DMS 273 treated with DMSO at 0.1 percent for 48 hours (cell line): ENCODE measurements around the gene DHRS4.
A peak's percentile ranks its signal among the peaks of the same experiment; 100 is the strongest.

ENCODE experiments used
- DNase-seq: peaks from one replicate; lab custom pipeline; 2025; lab: John Stamatoyannopoulos, UW

DHRS4 gene

DNA sequence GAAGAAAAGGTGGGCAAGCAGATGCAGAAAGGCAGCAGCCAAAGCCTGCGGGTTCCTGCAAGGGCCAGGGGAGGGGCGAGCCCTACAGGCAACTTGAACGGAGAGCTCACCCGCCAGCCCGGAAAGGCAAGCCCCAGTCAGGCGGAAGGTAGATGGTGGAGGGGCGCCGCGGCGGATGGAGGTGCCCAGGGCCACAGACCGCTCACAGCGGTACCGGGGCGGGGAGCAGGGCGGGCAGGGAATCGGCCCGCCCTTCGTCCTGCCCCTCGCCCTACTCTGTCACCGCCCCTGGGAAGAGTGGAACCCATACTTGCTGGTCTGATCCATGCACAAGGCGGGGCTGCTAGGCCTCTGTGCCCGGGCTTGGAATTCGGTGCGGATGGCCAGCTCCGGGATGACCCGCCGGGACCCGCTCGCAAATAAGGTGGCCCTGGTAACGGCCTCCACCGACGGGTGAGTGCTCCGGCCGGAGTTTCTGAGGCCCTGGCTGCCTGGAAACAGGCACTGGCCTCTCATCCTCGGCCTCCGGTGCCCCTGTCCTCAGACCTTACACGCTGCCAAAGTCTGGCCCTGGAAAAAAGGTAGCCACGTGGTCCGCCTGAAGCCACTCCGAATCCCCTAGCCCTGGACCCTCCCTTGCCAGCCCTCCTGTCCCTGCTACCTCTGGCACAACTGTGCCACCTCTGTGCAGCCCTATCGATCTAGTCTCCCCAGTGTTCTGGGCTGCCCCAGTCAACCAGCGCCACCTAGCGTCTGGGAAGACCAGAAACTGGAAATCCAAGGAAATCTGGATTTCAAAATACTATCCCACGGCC is at the start of gene DHRS4:
TSS of gene DHRS4 (plus strand) at position 307 of the 815 bp plus-strand sequence. CDS start at position 326, 19 bp downstream.
- peak; percentile 82 for DNase-seq

DNA sequence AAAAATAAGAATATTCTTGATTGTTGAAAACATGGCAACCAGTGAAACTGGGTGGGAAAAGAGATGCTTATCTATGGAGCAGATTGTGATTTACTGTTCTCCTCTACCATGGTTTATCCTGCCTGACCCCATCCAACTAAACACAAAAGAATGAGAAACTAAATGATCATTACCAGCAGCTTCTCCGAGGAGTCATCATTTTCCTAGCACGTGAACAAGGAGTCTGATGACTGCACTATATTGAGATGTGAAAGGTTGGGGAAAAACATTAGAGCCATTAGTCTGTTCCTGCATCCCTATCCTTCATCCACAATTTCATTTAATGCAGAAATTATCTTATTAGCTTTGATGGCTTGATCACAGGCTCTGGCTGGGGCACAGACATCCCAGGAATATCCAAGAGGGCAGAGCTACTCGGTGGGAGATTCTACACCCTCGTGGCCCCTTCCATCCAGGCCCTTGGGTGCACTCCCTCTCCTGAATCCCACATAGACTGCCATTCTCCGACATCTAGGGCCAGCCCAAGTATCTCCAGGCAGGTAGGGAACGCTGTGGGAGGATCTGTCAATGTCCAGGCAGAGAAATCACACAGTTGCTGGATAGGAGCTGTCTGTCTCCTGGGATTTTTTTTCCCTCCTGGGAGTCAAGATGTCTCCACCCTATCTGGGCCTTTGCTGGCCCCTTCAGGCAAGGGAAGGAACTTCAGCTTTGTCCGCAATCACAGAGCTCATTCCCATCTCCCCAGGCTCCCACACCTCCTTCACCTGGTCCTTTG is 43.3 kb upstream of the DHRS4 start:
- no peak for DNase-seq

DNA sequence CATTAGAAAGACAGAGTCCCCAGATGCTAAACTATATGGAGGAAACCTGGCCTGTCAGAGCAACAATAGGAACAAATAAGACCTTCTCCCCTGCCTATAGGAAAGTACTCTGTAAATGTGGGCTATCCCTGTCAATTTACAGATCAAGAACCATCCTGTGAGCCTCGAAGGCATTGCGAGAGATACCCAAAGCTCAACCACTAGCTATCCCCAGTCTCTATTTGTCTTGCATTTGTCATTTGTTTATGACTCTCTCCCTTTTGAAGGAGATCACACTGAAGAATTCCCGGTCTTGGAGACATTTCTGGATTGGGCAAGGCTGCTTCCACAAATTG is 42.7 kb upstream of the DHRS4 start:
- DNase-seq, result no peak

DNA sequence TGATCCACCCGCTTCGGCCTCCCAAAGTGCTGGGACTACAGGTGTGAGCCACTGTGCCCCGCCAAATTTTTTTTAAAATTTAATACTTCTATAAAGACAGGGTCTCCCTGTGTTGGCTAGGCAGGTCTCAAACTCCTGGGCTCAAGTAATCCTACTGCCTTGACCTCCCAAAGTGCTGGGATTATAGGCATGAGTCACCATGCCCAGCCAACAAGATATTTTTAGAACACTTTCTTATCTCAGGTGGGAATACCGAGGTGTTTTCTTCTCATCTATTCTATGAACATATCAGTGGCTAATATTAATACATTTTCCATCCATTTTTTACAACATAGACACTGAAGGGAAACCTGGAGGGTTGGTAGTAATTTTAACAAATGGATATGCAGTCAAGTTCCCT is 38.0 kb upstream of the DHRS4 start:
- no peak for DNase-seq

DNA sequence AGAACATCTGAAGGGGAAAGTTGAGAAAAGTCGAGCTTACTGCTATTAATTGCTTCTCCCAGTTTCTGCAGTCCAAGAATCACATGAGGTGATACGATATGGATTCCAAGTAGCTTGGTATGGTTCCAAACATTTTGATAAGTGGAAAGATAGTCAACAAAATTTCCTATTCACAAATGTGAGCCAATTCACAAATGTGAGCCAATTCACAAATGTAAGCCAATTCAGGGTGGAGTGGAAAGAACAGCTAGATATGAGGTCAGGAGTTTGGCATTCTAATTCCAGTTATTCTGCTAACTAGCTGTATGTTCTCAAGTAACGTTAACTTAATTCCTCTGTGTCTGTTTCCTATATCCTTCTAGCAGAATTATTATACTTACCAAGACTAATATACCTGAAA is 37.6 kb upstream of the DHRS4 start:
- no peak for DNase-seq

DNA sequence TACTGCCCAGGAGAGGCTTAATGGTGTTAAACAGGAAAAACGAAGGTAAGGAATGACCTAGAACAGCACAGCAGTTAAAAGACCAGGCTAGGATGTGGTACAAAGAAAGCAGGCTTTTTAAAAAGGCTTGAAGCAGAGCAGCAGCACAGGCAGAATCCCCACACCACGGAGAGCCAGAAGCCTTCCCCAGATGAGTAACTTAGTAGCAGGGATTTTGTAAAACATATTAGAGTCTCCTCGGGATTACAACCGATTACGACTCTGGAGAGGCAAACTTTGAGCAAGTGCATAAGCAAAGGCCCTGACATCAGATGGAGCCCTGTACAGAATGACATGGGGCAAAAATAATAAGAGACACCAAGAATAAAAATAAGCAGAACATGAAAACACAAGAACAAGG is 37.1 kb upstream of the DHRS4 start:
- DNase-seq, result no peak

DNA sequence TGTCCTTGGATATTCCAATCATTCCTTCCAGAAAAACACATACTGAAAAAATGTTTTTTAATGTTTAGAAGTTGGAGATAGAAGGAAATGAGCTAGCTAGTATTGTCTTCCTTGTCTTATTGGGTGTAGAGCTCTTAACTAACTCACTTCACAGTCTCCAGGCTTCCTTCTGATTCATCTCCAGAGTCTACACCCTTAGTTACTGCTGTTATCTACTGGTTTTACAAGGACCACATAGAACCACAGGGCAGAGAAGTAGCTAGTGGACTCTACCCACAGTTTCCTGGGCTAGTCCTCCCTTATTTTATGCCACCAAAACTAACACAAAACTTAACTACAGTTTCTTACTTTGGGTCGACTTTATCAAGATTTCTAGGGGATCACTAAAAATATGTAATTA is 31.0 kb upstream of the DHRS4 start:
- DNase-seq, result no peak

DNA sequence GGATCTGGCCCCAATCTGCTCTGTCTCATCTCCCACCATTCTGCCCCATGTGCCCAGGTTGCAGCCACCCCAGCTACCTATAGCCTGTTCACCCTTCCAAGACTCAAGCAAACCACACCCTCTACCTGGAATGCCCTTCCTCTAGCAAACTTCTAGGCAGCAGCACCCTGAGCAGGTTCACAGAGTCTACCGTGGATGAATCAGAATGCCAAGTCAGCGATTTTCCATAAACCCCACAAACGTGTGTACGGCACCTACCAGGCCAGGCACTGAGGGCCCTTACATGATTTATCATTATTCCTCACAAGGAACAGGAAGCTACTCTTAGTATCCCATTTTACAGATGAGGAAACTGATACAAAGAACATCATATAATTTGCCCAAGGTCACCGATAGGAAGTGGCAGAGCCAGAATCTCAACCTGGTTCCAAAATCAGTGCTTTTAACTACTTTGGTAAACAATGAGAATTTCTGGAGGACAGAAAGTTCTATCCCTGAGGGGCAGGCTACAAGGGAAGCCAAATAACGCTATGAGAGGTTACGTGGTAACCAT is 28.0 kb upstream of the DHRS4 start:
- no peak for DNase-seq

DNA sequence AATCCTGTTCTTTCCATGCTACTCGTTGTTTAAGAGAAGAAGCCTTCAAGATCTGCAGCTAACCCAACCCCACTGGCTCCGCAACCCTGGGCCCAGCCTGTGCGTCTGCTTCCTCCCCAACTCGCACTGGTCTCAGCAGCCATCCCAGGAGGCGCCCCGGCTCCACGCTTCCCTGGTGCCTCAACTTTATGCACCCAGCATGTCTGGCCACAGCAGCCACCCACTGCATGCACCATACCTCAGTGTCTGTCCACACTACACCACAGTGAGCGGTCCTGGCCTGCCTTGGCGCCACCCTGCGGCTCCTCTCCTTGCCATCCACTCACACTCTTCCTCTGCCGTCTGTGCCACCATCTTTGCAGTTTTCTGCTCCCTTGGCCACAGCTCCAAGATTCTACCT is 27.0 kb upstream of the DHRS4 start:
- no peak for DNase-seq

DNA sequence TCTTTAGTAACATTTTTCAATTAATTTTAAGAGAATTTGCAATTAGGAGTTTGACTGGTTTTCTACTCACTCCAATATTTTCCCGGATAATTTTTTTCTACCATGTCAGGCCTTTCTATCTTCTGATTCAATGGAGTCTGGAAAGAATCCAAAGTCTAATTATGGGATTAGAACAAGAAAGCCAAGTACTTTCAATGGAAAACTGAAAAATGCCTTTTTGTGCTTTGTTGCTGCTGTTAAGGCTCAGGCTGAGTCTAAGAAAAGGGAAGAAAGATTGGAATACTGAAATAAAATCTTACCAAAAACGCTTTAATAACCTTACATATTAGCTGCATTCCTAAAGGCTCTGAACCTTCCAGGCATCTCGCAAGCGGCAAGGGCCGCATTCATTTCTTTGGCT is 24.4 kb upstream of the DHRS4 start:
- DNase-seq, result no peak

DNA sequence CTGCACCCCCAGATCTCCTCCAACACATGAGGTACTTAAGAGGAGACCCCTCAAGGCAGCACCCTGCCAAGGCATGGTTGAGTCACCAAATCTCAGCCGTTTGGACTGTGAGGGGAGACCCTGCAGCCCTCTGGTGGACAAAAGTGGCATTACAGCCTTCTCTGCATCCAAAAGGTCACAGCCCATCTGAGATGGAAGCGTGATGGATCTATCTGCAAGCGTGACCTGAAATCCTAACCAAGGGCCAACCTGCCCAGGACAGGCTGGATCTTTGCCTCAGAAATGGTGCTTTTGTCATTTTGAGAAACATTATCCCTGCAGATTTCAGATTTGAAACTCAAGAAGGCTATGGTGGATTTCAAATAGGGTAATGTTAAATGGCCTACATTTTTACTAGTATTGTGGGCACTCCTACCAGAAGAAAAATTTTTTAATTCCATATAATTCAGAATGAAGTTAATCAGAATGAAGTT is 23.7 kb upstream of the DHRS4 start:
- DNase-seq, result no peak

DNA sequence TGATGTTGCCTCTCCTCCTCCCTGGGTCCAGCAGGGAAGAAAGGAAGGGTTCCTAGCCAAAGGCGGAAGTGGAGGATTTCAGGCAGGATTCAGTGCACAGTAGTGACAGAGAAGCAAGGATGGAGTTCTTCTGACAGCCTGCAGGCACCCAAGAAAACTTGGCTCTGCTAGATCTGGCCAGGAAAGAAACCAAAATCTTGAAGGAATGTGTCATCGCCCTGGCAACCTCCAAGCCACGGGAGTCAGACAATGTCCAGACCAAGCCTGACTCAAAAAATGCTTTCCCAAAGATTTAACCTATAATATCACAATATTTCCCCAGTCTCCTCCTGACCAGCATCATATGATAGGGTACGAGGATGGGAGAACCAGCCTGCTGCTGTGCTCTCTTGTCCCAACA is 22.8 kb upstream of the DHRS4 start:
- DNase-seq, result no peak

DNA sequence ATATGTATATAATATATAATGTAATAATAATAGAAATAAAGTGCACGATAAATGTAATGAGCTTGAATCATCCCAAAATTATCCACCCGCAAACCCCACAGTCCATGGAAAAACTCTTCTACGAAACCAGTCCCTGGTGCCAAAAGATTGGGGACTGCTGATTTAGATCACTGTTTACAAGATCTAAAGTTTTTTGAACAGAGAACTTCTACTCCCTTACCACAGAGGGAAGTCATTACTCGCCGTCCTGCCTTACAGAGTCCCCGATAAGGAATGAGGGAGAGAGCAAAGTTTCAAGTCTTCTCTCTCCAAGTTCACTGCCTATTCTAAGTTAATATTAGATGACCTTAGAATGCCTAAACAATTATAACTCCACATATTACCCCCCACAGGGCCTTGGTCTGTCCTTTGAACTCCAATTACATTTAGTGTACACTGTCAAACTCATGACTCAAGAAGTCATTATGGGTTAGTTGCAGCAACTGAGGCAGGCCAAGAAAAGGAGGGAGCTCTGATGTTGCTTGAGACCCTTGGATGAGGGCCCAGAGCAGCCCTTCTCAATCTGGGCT is 21.8 kb upstream of the DHRS4 start:
- DNase-seq, result no peak

DNA sequence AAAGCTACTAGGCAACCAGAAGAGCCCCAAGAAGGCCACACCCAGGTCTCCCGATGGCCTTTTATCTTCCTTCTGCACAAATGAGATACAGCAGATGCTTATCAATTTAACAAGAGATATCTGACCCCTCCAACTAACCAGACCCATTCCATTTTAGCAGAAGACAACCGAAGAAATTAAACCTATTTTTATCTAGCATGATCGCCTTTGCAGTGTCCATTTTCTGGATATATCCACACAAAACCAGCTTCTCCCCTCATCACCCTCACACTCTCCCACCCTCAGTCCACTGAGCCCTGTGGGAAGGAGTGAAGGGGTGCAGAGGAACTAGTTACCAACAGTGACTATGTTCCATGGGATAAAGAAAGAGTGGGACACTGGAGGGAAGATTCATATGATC is 20.9 kb upstream of the DHRS4 start:
- DNase-seq, result no peak

DNA sequence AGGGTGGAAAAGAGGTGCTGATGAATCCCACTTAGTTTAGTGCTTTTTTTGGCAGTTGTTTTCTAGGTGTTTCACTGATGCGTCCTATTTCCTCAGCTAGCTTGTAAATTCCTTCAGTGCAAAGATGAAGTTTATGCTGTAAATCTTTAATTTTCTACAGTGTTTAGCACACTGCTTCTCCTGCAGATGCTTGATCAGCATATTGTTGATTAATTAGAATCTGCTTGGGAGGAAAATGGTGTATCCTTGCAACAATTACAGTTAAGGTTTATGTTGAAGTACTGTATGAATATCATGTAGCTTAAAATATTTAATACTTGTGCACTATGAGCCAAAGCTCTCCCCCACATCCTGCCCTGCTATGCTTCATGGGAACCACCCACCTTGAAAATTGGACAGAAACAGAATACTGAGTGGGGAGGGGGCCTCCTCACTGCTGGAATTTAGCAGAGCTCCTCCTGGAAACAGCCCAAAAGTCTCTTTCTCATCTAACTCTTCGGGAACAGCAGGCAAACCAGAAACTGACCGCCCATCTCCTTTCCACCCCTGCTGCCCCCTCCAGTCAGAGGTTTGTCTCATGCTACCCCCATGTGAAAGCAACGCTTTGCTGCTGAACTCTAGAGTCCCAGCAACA is 20.3 kb upstream of the DHRS4 start:
- no peak for DNase-seq

DNA sequence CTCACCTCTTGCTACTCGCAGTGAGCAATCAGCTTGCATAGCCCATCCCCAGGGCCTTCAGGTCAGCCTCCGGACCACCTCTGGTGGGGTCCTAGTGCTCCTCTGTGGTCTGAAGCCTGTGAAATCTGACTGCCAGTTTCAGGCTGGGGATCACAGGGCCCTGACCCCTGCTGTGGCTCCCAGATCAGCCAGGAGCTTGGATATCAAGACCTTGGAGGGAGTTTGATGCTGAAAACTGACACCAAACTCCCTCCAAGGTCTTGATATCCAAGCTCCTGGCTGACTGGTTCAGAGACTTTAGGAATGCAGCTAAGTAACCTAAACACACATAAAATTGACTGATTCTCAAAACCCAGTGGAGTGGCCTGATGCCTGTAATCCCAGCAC is 19.8 kb upstream of the DHRS4 start:
- no peak for DNase-seq

DNA sequence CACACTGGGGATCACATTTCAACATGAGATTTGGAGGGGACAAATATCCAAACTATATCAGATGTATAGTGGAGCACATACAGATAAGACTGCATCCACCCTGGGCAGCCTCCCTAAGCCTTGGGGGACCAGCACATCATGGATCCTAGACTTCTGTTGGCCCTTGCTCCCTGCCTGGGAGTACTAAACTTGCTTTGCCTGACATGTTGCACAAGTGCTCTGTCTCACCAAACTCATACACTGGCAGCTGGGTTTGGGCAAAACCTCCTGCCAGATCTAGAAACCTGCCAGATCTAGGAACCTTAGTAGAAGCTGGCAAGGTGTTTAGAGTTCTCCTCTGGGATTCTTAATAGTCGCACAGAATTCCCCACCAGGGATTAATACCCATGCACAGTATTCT is 18.4 kb upstream of the DHRS4 start:
- DNase-seq, result no peak

DNA sequence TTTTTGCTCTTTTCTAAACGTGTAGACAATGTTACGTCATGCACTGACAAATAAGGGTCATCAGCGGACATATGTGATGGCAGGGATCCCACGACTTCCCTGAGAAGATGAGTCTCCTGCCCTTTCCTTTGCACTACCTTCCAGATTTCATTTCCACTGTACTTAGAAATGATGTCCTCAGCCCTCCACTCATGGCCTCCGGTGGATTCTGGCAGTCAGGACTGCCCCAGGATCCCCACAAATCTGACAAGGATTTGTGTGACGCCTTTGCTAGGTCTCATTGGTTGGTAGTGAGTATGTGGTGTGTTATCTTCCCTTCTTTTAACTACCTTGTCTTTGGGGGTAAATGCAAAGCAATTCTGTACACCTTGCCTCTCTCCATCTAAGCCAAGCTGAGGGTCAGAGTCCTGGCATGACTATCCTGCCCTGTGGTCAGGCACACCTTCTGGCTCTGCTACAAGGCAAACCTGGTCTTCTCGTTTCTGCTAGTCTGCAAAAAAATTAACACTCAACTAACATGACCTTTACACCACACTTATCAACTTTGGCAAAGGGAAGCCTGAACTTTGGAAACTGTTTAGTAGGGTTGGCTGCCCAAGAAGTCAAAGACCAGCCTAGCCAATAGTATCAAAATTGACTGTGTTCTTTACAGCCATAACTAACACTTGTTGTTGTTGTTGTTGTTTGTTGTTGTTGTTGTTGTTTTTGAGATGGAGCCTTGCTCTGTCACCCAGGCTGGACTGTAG is 17.3 kb upstream of the DHRS4 start:
- no peak for DNase-seq

DNA sequence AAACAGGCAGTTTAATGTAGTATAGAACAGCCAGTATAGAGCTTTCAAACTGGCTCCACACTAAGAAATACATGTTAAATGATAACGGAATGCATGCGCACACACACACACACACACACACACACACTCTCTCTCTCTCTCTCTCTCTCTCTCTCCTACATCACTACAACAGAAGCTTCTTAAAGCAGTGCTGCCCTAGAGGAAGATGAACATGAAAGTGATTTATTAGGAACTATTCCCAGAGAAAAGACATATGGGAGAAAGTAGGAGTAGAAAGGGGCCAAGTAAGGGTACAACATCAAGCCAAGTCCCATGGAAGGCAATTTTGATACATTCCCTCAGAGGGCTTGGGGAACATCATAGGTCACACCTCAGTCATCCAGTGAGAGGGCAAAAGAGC is 16.4 kb upstream of the DHRS4 start:
- no peak for DNase-seq

DNA sequence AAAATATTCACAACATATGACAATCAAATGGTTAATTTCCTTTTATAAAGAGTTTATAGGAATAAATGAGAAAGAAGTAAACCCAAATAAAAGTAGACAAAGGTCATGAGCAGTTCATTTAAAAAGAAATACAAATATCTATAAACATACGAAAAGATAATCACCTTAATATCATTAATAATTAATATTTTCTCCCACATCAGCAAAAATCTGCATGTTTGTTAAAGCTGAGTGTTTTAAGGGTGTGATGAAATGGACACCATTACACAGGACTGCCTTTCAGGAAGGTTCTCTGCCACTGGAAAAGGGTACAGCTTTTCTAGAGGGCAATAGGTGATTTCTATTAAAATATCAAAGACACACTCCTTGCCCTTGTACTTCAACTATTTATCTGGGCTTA is 14.7 kb upstream of the DHRS4 start:
- DNase-seq, result no peak

DNA sequence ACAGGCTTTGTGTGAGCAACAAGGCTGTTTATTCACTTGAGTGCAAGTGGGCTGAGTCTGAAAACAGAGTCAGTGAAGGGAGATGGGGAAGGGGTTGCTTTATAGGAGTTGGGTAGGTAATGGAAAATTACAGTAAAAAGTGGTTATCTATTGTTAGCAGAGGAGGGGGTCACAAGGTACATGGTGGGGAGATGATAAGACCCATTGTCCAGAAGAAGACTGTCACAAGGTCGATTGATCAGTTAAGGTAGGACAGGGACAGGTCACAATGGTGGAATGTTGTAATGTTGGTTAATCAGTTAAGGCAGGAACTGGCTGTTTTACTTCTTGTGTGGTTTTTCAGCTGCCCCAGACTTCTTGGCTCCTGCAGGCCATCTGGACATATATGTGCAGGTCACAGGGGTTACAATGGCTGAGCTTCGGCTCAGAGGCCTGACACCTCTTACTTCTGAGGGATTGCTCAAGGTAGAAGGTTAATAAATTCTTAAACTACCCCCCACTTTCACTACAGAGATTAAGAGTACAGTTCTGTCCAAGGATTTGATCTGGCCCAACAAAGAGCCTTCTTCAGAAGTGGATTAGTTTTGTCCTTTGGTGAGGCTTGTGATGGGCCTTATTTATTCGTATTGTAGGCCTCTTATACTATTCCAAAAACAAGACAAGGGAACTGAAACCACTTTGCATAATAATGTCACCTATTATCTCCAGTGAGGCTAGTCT is 13.8 kb upstream of the DHRS4 start:
- no peak for DNase-seq
